Loucy (cell line): ENCODE data around the gene ACTR5.

Experiments used
- EZH2phosphoT487 ChIP-seq: fragments of 200-600 bp; IDR thresholded peaks from 2 replicates; pipeline ENCODE4 v1.6.1; 2018; ENCODE audit warnings: antibody characterized with exemption, mild to moderate bottlenecking, moderate library complexity, borderline replicate concordance
- TF ChIP-seq, protein P1 (sequence below): fragments of 200-600 bp; sonication (generic); conservative IDR thresholded peaks from 2 replicates; pipeline ENCODE4 v1.5.1; 2014; ENCODE audit warnings: mild to moderate bottlenecking, antibody characterized with exemption, low read length

- TF ChIP-seq, protein P1, sequence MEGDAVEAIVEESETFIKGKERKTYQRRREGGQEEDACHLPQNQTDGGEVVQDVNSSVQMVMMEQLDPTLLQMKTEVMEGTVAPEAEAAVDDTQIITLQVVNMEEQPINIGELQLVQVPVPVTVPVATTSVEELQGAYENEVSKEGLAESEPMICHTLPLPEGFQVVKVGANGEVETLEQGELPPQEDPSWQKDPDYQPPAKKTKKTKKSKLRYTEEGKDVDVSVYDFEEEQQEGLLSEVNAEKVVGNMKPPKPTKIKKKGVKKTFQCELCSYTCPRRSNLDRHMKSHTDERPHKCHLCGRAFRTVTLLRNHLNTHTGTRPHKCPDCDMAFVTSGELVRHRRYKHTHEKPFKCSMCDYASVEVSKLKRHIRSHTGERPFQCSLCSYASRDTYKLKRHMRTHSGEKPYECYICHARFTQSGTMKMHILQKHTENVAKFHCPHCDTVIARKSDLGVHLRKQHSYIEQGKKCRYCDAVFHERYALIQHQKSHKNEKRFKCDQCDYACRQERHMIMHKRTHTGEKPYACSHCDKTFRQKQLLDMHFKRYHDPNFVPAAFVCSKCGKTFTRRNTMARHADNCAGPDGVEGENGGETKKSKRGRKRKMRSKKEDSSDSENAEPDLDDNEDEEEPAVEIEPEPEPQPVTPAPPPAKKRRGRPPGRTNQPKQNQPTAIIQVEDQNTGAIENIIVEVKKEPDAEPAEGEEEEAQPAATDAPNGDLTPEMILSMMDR: peak; percentile 99
- no peak for TF ChIP-seq EZH2phosphoT487
These were observed 17.1 kb upstream of the ACTR5 start for GRCh38 chr20:38730989-38731737.
